LNCAP (cell line): ENCODE measurements around the gene TMC4.

ENCODE experiments used
- TF ChIP-seq, protein P1 (sequence below): fragments of 450-650 bp; IDR thresholded peaks from 2 replicates; pipeline ENCODE4 v1.5.1; 2017; ENCODE audit warnings: mild to moderate bottlenecking

Gene TMC4

GRCh38 chr19:54153731-54154326 is 19.1 kb downstream of the TMC4 start:
- TF ChIP-seq, protein P1, sequence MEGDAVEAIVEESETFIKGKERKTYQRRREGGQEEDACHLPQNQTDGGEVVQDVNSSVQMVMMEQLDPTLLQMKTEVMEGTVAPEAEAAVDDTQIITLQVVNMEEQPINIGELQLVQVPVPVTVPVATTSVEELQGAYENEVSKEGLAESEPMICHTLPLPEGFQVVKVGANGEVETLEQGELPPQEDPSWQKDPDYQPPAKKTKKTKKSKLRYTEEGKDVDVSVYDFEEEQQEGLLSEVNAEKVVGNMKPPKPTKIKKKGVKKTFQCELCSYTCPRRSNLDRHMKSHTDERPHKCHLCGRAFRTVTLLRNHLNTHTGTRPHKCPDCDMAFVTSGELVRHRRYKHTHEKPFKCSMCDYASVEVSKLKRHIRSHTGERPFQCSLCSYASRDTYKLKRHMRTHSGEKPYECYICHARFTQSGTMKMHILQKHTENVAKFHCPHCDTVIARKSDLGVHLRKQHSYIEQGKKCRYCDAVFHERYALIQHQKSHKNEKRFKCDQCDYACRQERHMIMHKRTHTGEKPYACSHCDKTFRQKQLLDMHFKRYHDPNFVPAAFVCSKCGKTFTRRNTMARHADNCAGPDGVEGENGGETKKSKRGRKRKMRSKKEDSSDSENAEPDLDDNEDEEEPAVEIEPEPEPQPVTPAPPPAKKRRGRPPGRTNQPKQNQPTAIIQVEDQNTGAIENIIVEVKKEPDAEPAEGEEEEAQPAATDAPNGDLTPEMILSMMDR: no peak

GRCh38 chr19:54152878-54153524 is 20.0 kb downstream of the TMC4 start:
- TF ChIP-seq, protein P1: no peak

- TF ChIP-seq, protein P1: no peak
Measured at GRCh38 chr19:54152267-54152666, 20.7 kb downstream of the TMC4 start.

- TF ChIP-seq, protein P1: no peak
Measured at GRCh38 chr19:54151362-54152035, 21.5 kb downstream of the TMC4 start.

DNA sequence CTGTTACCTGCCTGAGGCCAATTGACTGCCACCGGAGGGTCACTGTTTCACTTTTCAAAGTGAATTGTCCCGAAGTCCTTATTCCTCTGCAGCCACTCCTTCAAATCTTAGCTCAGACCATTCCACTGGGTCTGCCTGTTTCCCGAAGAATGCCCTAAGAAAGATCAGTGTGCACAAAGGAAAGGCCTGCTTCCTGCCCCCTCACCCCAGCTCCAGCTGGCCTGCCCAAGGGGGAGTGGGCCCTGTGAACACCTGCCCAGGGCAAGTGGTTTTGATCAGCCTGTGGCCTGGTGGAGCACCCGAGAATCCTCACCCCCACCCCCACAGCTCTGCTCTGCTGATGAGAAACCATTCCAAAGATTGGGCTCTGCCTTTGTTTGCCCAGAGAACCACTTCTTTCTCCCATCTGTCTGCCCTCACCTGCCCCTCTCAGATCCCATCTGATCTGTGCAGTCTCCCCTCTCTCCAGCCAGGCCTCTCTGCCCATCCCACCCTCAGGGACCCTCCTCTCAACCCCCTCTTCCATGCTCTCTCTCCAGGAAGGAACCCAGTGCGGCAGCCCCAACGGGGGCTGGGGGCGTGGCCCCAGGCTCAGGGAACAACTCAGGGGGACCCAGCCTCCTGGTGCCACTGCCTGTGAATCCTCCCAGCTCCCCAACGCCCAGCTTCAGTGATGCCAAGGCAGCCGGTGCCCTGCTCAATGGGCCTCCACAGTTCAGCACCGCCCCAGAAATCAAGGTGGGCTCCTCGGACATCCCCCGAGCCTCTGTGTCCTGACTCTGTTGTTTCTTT is 23.7 kb downstream of the TMC4 start:
- TF ChIP-seq, protein P1: no peak

GRCh38 chr19:54148158-54148557 is 24.8 kb downstream of the TMC4 start:
- TF ChIP-seq, protein P1: no peak

DNA sequence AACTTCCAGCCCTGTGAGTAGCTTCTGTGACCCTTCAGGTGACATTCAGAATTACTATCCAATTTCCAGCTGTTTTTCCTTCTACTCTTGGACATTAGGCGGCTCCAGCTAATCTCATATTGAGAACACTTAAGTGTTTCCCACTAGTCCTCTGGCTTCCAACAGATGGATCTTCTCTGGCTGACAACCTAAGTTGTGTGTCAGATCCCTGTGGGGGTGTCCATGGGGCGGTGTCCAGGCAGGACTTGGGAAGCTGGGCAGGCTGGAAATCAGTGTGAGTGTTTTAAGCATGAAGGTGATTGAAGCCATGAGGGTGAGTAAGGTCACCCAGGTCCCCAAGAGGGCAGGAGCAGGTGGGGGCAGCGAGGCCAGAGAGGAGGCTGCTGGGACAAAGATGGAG is 25.3 kb downstream of the TMC4 start:
- TF ChIP-seq, protein P1: no peak
